Activated T-cell treated with anti-CD3 and anti-CD28 coated beads, Interleukin-2, amount 50 U/mL, for 48 hours (primary cell): ENCODE data around the gene GLT8D2.
"Not testable (repeated sequence)": the region's sequence is repeated elsewhere in the genome, so short reads cannot be mapped to it uniquely, and the experiment has no call there.

ENCODE experiments used
- DNase-seq, 2 experiments: peaks; one replicate each; pipeline ENCODE4 v3.0.0-alpha.2; 2020

The GLT8D2 gene

GRCh38 chr12:104049278-104049902, 597 bp downstream of the GLT8D2 start:
- no peak for DNase-seq

GRCh38 chr12:104048811-104049210, 1.2 kb downstream of the GLT8D2 start:
- no peak for DNase-seq

- DNase-seq = no peak
These were observed 1.8 kb downstream of the GLT8D2 start for GRCh38 chr12:104048162-104048561.

- no peak for DNase-seq
These were observed 3.7 kb downstream of the GLT8D2 start for GRCh38 chr12:104046306-104046705.

GRCh38 chr12:104044158-104044557, 5.8 kb downstream of the GLT8D2 start:
- no peak for DNase-seq

- no peak for DNase-seq
These were observed 7.4 kb downstream of the GLT8D2 start for GRCh38 chr12:104042580-104042979.

- not testable (repeated sequence) for DNase-seq
These were observed 10.2 kb downstream of the GLT8D2 start for GRCh38 chr12:104039769-104040168.

GRCh38 chr12:104036143-104036542, 13.8 kb downstream of the GLT8D2 start:
- DNase-seq = not testable (repeated sequence)

GRCh38 chr12:104030596-104030995, 19.4 kb downstream of the GLT8D2 start:
- not testable (repeated sequence) for DNase-seq

GRCh38 chr12:104026841-104027599, 23.0 kb downstream of the GLT8D2 start:
- no peak for DNase-seq

GRCh38 chr12:104025771-104026170, 24.2 kb downstream of the GLT8D2 start:
- DNase-seq = no peak

GRCh38 chr12:104024348-104024747, 25.6 kb downstream of the GLT8D2 start:
- DNase-seq = no peak

GRCh38 chr12:104023710-104024109, 26.3 kb downstream of the GLT8D2 start:
- no peak for DNase-seq

- DNase-seq = no peak
These were observed 27.2 kb downstream of the GLT8D2 start for GRCh38 chr12:104022786-104023185.

GRCh38 chr12:104021862-104022261, 28.1 kb downstream of the GLT8D2 start:
- not testable (repeated sequence) for DNase-seq

- DNase-seq = no peak
These were observed 37.7 kb downstream of the GLT8D2 start for GRCh38 chr12:104012331-104012730.

GRCh38 chr12:104011253-104011652, 38.7 kb downstream of the GLT8D2 start:
- no peak for DNase-seq

GRCh38 chr12:104010606-104011169, 39.3 kb downstream of the GLT8D2 start:
- DNase-seq = no peak

- DNase-seq = no peak
These were observed 39.9 kb downstream of the GLT8D2 start for GRCh38 chr12:104010121-104010520.

GRCh38 chr12:104006929-104007328, 43.1 kb downstream of the GLT8D2 start:
- no peak for DNase-seq

GRCh38 chr12:104003596-104003995, 46.4 kb downstream of the GLT8D2 start:
- no peak for DNase-seq

GRCh38 chr12:104002686-104003085, 47.3 kb downstream of the GLT8D2 start:
- DNase-seq = no peak

- DNase-seq = no peak
These were observed 49.1 kb downstream of the GLT8D2 start for GRCh38 chr12:104000807-104001434.

- DNase-seq = no peak
These were observed 51.0 kb downstream of the GLT8D2 start for GRCh38 chr12:103998976-103999375.
